ENCODE results near the gene CFAP20DC.
"Not testable (repeated sequence)": the region's sequence is repeated elsewhere in the genome, so short reads cannot be mapped to it uniquely, and the experiment has no call there.

The CFAP20DC gene

GRCh38 chr3:58962040-58962651, 87.7 kb downstream of the CFAP20DC start:
- no peak for DNase-seq

- DNase-seq: no peak
Measured at GRCh38 chr3:58955308-58955707, 94.5 kb downstream of the CFAP20DC start.

GRCh38 chr3:58953288-58953687, 96.5 kb downstream of the CFAP20DC start:
- no peak for DNase-seq

DNA sequence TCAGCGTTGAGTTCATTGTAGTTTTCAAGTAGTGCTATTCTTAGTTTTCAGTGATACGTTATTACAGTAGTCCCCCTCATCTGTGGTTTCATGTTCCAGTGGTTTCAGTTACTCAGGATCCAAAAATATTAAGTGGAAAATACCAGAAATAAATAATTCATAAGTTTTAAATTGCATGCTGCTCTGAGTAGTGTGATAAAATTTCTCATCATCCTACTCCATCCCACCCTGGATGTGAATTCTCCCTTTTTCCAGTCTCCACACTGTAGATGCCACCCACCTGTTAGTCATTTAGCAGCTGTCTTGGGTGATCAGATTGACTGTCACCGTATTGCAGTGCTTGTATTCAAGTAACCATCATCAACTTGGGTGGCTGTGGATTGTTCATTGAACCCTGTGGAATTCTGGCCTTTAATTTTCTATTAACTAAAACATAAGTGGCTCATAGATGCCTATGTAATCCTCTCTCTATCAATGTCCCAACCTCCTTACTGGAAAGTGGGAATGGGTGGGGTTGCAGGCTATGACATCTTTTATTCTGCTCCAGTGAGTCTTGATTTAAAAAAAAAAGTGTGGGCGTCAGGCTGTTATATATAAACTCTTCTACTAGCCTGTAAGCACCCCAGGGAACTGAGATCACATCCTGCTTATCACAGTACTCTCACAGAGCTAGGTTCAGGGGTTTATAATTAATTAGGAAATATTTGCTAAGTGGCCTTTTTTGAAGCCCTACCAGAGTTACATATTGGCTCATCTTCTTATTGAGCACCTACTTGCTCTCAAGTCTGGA, 97.5 kb downstream of the CFAP20DC start:
- DNase-seq: no peak

DNA sequence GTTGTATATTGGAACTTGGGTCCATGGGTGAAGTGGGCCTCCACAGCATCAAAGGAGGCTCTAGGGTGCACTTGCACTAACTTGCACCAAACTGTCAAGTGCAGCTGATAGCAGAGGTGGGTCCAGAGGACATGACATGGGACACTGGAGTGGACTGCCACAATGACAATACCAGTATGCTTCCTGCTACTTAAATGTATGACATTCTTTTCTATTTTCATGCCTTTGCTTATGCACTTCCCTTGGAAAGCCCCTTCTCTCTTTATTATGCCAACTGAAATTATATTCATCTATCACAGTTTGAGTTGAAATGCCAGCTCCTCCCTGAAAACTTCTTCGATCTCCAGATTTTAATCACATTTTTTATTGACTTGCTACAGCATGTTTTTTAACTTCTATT, 101.8 kb downstream of the CFAP20DC start:
- no peak for DNase-seq

DNA sequence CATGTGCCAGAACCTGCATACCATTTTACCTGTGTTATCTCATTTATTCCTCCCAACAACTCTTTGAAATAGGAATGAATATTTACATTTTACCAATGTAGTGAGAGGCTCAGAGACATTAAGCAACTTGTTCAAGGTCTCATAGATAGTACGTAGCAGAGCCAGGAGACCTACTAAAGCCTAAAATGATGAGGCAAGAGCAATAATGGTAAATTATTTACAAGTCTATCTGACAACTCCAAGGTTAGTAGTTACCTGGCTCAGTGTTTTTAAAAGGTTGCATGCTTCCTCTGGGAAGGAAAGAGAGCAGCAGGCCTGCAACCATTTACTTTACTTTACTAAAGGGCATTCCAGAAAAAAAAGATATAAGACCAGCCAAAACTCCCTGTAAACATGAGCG, 103.0 kb downstream of the CFAP20DC start:
- DNase-seq: no peak

GRCh38 chr3:58938057-58938456, 111.8 kb downstream of the CFAP20DC start:
- no peak for DNase-seq

DNA sequence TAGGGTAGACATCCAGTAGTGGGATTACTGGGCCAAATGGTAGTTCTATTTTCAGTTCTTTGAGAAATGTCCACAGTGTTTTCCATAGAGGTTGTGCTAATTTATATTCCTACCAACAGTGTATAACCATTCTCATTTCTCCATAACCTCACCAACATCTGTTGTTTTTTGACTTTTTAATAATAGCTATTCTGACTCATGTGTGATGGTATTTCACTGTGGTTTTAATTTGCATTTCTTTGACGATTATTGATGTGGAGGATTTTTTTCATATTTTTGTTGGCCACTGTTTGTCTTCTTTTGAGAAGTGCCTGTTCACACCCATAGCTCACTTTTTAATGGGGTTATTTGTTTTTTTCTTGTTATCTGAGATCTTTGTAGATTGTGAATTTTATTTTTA, 125.2 kb downstream of the CFAP20DC start:
- DNase-seq: no peak

- DNase-seq: no peak
Measured at GRCh38 chr3:58900386-58900785, 149.4 kb downstream of the CFAP20DC start.

- DNase-seq: no peak
Measured at GRCh38 chr3:58899953-58900298, 149.9 kb downstream of the CFAP20DC start.

DNA sequence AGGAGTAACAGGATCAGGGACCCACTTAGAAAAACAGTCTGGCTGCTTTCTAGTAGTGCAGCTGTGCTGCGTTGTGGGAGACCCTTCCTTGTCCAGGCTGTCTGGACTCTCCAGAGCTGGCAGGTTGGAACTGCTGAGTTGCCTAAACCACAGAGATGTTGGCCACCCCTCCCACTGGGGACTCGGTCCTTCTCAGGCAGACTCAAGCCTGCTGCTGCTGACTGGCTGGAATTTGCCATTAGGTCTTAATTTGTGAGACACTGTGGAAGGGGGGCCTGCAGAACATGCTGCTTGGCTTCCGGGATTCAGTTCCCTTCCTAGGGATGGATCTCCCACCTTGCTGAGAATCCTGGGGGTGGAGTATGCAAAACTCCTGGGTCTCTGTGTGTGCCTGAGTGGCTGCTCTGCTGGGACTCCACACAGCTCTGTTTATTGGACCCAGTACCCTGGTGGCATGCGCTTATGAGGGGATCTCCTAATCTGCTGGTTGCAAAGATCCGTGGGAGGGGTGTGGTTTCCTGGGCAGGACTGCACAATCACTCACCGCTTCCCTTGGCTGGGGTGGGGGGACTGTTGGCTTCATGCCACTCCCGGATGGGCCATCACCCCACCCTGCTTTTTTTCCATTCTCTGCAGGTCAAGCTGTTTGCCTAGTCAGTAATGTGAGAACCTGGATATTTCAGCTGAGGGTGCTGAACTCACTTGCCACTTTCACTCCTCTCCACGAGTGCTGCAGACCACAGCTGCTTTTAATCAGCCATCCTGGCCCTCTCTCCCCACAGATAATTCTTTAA, 150.5 kb downstream of the CFAP20DC start:
- DNase-seq: no peak

DNA sequence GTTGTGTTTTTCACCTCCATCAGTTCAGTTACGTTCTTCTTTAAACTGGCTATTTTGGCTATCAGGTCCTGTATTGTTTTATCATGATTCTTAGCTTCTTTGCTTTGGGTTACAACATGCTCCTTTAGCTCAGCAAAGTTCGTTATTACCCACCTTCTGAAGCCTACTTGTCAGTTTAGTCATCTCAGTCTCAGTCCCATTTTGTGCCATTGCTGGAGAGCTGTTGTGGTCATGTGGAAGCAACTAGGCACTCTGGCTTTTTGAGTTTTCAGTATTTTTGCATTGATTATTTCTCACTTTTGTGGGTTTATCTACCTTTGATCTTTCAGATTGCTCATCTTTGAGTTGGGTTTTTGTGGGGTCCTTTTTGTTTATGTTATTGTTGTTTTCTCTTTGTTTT, 151.3 kb downstream of the CFAP20DC start:
- DNase-seq: no peak

DNA sequence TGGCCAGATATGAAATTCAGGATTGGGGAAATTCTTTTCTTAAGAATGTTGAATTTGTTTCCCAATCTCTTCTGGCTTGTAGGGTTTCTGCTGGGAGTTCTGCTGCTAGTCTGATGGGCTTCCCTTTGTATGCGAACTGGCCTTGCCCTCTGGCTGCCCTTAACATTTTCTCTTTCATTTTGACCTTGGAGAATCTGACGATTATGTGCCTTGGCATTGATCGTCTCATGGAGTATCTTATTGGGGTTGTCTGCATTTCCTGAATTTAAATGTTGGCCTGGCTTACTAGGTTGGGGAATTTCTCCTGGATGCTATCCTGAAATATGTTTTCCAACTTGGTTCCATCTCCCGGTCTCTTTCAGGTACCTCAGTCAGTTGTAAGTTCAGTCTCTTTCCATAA, 152.2 kb downstream of the CFAP20DC start:
- DNase-seq: no peak

GRCh38 chr3:58895678-58896077, 154.1 kb downstream of the CFAP20DC start:
- DNase-seq: not testable (repeated sequence)

GRCh38 chr3:58892526-58892925, 157.3 kb downstream of the CFAP20DC start:
- not testable (repeated sequence) for DNase-seq

DNA sequence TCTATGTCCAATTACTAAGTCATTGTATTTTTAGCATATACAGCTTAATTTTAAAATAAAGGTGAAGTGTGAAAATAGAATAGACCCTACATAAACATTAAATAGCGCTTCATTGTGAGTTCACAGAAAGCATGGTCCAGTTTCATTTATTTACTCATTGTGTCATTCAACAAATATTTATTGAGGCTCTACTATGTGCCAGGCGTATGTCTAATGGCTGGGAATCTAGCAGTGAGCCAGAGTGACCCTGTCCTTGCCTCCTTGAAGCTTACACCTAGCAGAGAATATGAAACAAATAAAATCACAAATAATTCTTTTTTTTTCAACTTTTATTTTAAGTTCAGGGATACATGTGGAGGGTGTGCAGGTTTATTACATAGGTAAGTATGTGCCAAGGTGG, 161.7 kb downstream of the CFAP20DC start:
- DNase-seq: no peak

DNA sequence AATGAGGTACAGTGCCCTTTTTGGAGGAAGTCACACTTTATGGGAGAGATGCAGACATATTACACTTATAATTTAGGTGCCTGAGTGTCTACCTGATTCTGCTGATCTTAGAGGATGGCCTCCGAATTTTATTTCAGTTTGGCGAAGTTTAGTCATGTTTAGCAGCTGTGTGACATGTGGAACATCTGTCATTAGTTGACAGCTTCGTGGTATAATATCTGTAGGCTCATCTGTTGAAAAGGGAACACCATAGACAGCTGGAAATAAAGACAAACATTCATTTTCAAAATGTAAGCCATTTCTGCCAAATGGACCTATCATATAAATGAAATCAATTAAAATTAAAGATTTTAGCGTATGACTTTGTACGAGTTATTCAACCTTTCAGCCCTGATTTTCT, 165.4 kb downstream of the CFAP20DC start:
- no peak for DNase-seq

GRCh38 chr3:58880182-58880581, 169.6 kb downstream of the CFAP20DC start:
- no peak for DNase-seq

DNA sequence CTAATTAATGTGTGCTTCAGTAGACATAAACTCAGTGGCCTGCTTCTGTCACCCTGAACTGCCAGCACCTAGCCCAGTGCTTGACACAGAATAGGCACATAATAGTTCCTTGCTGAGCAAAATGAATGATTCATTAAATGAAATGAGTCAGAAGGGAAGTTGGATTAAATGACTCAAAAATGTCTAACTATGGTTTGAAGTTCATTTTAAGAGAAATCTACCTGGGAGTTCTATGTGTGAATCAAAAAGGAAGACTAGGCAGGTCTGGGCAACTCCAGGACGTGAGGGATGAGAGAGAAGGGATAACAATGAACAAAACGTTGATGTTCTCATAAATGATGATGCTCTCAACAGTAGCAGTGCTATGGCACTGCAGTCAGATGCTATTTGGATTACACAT, 175.0 kb downstream of the CFAP20DC start:
- DNase-seq: no peak

DNA sequence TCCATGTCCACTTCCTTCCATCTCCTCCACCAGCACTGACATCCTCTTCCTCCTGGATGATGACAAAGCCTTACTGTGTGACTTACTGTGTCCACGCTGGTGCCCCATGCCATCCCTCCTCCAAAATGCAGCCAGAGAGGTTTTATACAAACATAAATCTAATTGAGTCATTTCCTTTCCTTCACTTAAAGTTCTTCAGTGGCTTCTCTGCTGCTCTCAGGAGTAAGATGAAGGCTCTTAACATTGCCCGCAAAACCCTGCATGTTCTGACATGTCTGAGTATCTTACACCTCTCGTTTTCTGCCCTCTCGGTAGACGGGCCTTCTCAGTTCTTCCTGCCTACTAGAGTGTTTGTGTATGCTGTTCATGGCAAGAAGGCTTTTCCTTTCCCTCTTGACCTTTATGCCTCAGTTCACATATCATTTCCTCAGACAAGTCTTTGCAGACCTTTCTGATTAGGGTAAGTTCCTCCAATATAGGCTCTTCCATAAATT, 175.5 kb downstream of the CFAP20DC start:
- peak; percentile 4 for DNase-seq

DNA sequence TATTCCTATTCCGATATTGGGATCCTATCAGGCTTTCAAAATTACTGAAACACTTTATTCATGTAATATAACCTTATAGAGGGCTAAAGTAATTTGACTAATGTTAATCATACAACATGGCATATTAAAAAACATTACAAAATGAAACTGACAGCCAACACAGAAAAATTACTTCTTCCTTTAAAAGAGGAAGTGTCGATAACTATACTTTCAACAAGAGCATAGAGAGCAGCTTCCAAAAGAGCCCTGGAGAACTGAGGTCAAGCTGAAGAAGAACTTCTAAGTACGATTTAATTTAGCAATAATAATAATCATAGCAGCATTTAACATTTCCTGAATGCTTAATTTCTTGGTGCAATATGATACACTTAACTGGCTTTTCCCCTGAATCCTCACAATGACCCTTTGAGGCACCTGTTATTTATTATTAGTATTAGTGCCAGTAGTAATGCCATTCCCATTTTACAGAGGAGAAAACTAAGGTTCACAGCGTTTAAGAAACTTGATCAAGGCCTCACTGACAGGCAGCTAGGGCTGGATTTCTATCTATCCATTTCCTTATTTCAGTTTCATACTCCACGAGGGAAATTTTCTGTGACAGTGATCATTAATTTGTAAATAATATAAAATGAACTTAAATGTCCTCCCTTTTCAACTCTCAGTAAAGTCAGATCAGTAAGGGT, 181.6 kb downstream of the CFAP20DC start:
- no peak for DNase-seq

DNA sequence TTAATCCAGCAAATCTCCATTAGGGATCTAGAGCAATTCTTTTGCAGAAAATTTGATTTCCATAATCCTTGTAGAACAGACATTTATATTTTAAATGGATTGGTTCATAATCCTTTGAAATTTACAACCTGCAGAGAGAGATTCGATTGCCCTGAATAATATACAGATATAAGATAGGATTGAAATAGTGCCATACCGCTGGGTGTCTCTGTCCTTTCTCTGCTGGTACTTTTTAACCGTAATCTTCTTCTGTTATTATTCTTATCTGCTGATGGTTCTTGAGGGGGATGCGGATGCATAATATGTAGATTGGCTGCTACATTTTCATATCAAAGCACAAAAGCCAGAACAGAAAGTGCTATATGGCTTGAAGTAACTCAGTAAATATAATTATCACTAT, 182.2 kb downstream of the CFAP20DC start:
- DNase-seq: no peak

- no peak for DNase-seq
Measured at GRCh38 chr3:58866079-58866478, 183.7 kb downstream of the CFAP20DC start.
